SK-N-SH (cell line): ENCODE results near the gene PLCL2. TPM values are rescaled to one million over a fixed set of nuclear protein-coding genes. Genes with fewer than 3 reads are reported as not detected.
A peak's percentile ranks its signal among the peaks of the same experiment; 100 is the strongest.

Experiments
- CTCF ChIA-PET: fragments of 300-600, 350-600 bp; formaldehyde crosslinking; extraction: SDS; loops from one replicate; lab custom pipeline; 2021; lab: Yijun Ruan, JAX
- POLR2A ChIA-PET: fragments of 350-600 bp; sonication (Branson Sonifier 250); formaldehyde crosslinking; extraction: SDS; loops from one replicate; lab custom pipeline; 2020; ENCODE audit warnings: antibody characterized with exemption, inconsistent platforms; lab: Yijun Ruan, JAX
- DNase-seq: peaks from one replicate; pipeline ENCODE4 v3.0.0; 2012
- H2AFZ ChIP-seq: fragments of 200-600 bp; sonication (generic); 2 replicates; pipeline ENCODE4 v1.8.1; 2016; ENCODE audit warnings: antibody characterized with exemption, mild to moderate bottlenecking, low read depth
- H3F3A ChIP-seq: fragments of 200-600 bp; sonication (generic); replicated peaks from 2 replicates; pipeline ENCODE3; 2016; ENCODE audit warnings: antibody characterized with exemption, mild to moderate bottlenecking; ENCODE audit not compliant: insufficient read depth
- H3K27ac ChIP-seq, 2 experiments: fragments of 200-500 bp in 1 of 2; fragments of 200-600 bp in 1 of 2; sonication (Bioruptor generic) in 1 of 2; sonication (generic), shearing (Covaris generic) in 1 of 2; 2 replicates each; pipeline versions ENCODE4 v1.5.1 to v1.6.1; 2014 to 2016; ENCODE audit warnings: low read depth in 2 of 2, inconsistent platforms in 1 of 2, low read length in 1 of 2, mild to moderate bottlenecking in 1 of 2, mixed read lengths in 1 of 2
- H3K27me3 ChIP-seq: fragments of 200-600 bp; sonication (generic), shearing (Covaris generic); 2 replicates; pipeline ENCODE4 v1.6.1; 2016; ENCODE audit warnings: mixed run types; ENCODE audit not compliant: insufficient read depth
- H3K36me3 ChIP-seq, 2 experiments: fragments of 200-500 bp in 1 of 2; fragments of 200-600 bp in 1 of 2; sonication (Bioruptor generic) in 1 of 2; sonication (generic) in 1 of 2; replicated peaks in 1 of 2; 2 replicates each; pipeline versions ENCODE3 to v1.5.1; 2014 to 2016; ENCODE audit warnings: low read length in 1 of 2, mild to moderate bottlenecking in 1 of 2; ENCODE audit not compliant: insufficient read depth in 2 of 2, control insufficient read depth in 1 of 2
- H3K4me1 ChIP-seq, 2 experiments: fragments of 200-500 bp in 1 of 2; fragments of 200-600 bp in 1 of 2; sonication (Bioruptor generic) in 1 of 2; sonication (generic), shearing (Covaris generic) in 1 of 2; 2 replicates each; pipeline versions ENCODE4 v1.5.1 to v1.6.1; 2014 to 2016; ENCODE audit warnings: low read depth in 1 of 2, low read length in 1 of 2, mixed run types in 1 of 2; ENCODE audit not compliant: insufficient read depth in 2 of 2, control insufficient read depth in 1 of 2
- H3K4me2 ChIP-seq: fragments of 200-600 bp; sonication (generic), shearing (Covaris generic); 2 replicates; pipeline ENCODE4 v1.6.1; 2017; ENCODE audit warnings: mixed run types
- H3K4me3 ChIP-seq, 2 experiments: fragments of 200-500 bp in 1 of 2; fragments of 200-600 bp in 1 of 2; sonication (Bioruptor generic) in 1 of 2; sonication (generic), shearing (Covaris generic) in 1 of 2; 2 replicates each; pipeline versions ENCODE4 v1.5.1 to v1.8.1; 2014 to 2016; ENCODE audit warnings: low read depth in 2 of 2, inconsistent platforms in 1 of 2, low read length in 1 of 2, mild to moderate bottlenecking in 1 of 2, mixed read lengths in 1 of 2, moderate library complexity in 1 of 2
- H3K79me2 ChIP-seq: fragments of 200-600 bp; sonication (generic); 2 replicates; pipeline ENCODE4 v1.8.1; 2017; ENCODE audit warnings: mild to moderate bottlenecking; ENCODE audit not compliant: insufficient read depth
- H3K9ac ChIP-seq: fragments of 200-600 bp; sonication (generic); 2 replicates; pipeline ENCODE4 v1.6.1; 2017; ENCODE audit warnings: mixed run types
- H3K9me2 ChIP-seq: fragments of 200-600 bp; sonication (generic); 2 replicates; pipeline ENCODE4 v1.6.1; 2017; ENCODE audit warnings: mixed run types
- H3K9me3 ChIP-seq: fragments of 200-600 bp; sonication (generic); 2 replicates; pipeline ENCODE4 v1.6.1; 2017; ENCODE audit warnings: mixed run types, mild to moderate bottlenecking, moderate library complexity
- H4K20me1 ChIP-seq: fragments of 200-600 bp; sonication (generic); 2 replicates; pipeline ENCODE4 v1.6.1; 2017; ENCODE audit warnings: mild to moderate bottlenecking, mixed run types; ENCODE audit not compliant: insufficient read depth
- CHD2 ChIP-seq: fragments of 150-350 bp; IDR thresholded peaks from 2 replicates; pipeline ENCODE4 v1.6.1; 2018; ENCODE audit warnings: low read length; ENCODE audit not compliant: partially characterized antibody
- ELF1 ChIP-seq: IDR thresholded peaks from 2 replicates; pipeline ENCODE4 v1.4.0; 2012
- FOXJ3 ChIP-seq: sonication (generic); formaldehyde crosslinking; IDR thresholded peaks from 2 replicates; pipeline ENCODE4 v1.5.1; 2020; ENCODE audit warnings: mild to moderate bottlenecking, missing genetic modification reagents
- GABPA ChIP-seq: IDR thresholded peaks from 2 replicates; pipeline ENCODE4 v1.4.0; 2012; ENCODE audit warnings: low read depth, mild to moderate bottlenecking
- GATA2 ChIP-seq: sonication (generic); formaldehyde crosslinking; IDR thresholded peaks from 2 replicates; pipeline ENCODE4 v1.5.0; 2020; ENCODE audit warnings: mild to moderate bottlenecking, missing genetic modification reagents
- YY1 ChIP-seq: IDR thresholded peaks from 2 replicates; pipeline ENCODE4 v1.4.0; 2012; ENCODE audit warnings: low read depth, mild to moderate bottlenecking
- WGBS: methylation state at CpG from one replicate; pipeline ENCODE4 v1.1.6; 2017; ENCODE audit warnings: low lambda C conversion rate; 5-methylcytosine and 5-hydroxymethylcytosine counted together
- polyA plus RNA-seq, 3 experiments: library from polyadenylated mRNA; depleted of rRNA; stranded (reverse); fragments of >200 nt; gene quantifications; 2 replicates each; pipeline ENCODE4 v1.2.3, GENCODE V29; 2012
- TF ChIP-seq, protein P1 (sequence below): fragments of 200-600 bp; sonication (generic); IDR thresholded peaks from 2 replicates; pipeline ENCODE4 v1.6.1; 2017; ENCODE audit warnings: antibody characterized with exemption, mild to moderate bottlenecking, moderate library complexity
- TF ChIP-seq, protein P2 (sequence below): IDR thresholded peaks from 2 replicates; pipeline ENCODE4 v1.4.0; 2012; ENCODE audit warnings: low read depth
- TF ChIP-seq, protein P3 (sequence below): IDR thresholded peaks from 2 replicates; pipeline ENCODE4 v1.4.0; 2012; ENCODE audit warnings: low read depth, borderline replicate concordance

PLCL2 gene
- polyA plus RNA-seq (2012; rRNA removed) = 0.85 and 1.1 TPM in 2 replicates
- polyA plus RNA-seq (2012; cell fraction: cytosol; rRNA removed) = 1.3 TPM in 2 replicates
- polyA plus RNA-seq (2012; cell fraction: nucleus; rRNA removed) = 0.83 and 1.0 TPM in 2 replicates

DNA sequence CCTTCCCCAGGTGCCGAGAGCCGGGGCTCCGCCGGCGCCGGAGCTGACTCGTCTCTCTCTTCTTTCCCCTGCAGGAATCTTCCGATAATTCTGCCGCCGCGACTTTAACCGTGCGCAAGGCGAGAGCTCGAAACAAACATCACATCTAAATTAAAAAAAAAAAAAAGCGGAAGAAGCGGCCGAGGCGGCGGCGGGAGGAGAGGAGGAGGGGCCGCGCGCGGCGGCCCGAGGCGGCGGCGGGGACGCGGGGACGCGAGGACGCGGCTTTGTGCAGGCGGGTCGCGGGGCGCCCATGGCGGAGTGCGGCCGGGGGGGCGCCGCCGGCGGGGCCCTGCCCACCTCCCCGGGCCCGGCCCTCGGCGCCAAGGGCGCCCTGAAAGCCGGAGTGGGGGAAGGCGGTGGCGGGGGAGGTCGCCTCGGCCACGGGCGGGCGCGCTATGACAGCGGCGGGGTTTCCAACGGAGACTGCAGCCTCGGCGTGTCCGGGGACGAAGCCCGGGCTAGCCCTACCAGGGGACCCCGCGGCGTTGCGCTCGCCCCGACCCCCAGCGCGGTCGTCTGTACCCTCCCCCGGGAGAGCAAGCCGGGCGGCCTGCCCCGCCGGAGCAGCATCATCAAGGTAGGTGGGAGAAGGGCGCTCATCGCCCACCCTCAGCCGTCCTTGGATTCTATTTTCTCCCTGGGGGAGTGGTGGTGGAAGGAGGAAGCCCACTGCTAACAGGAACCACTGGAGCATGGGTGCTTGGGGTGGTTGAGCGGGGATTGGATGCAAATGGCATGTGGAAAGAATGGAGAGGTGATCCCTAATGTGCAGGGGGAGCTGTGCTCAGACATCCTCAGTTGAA is at the start of gene PLCL2:
Gene PLCL2 (plus strand): TSS at position 208 of the 845 bp plus-strand sequence. CDS start 85 bp downstream, at position 293.
- H3K27ac ChIP-seq = peak within 1 kb of the TSS in 1 of 2 experiments; percentile 69; a peak in 2 of 4 replicates
- peak within 1 kb of the TSS; percentile 64; the same call in 1 of the 2 replicates for H3K9ac ChIP-seq
- WGBS = under 1% methylated on average over 55 of the region's 87 CpGs
- H3F3A ChIP-seq = peaks cover 7% of the 10 kb centered on the region
- no peaks in the 10 kb centered on the region for H4K20me1 ChIP-seq
- no peaks in the 10 kb centered on the region for H3K9me3 ChIP-seq
- H3K79me2 ChIP-seq = peaks cover 5% of the 10 kb centered on the region
- peaks cover 0 to 6% of the 10 kb centered on the region in 2 experiments; a peak in 2 of 4 replicates for H3K4me1 ChIP-seq
- CTCF ChIA-PET = interaction anchor here (0.6 to 2.3 kb wide), 21 partner anchors 9 to 595 kb away, joined by 3 to 14 read pairs (median 5); no protein-coding TSS in a partner anchor
- H3K36me3 ChIP-seq = no peaks in the 10 kb centered on the region
- no peaks in the 10 kb centered on the region for H3K9me2 ChIP-seq
- DNase-seq = peak; percentile 88
- peak within 1 kb of the TSS; percentile 93 for H2AFZ ChIP-seq
- peak within 1 kb of the TSS; percentile 73 to 77 for H3K4me3 ChIP-seq
- POLR2A ChIA-PET = interaction anchor here (0.7 to 1.2 kb wide), 2 partner anchors 48 to 369 kb away, joined by 3 to 5 read pairs; no protein-coding TSS in a partner anchor
- H3K4me2 ChIP-seq = peak within 1 kb of the TSS; percentile 87
- TF ChIP-seq CHD2 (no peak), GABPA (no peak), FOXJ3 (CRISPR knock-in tag) (no peak), GATA2 (no peak), ELF1 (0 out of 2 replicates have a peak, but pooled peaks have one; percentile 25), YY1 (0 out of 2 replicates have a peak, but pooled peaks have one; percentile 5)
- TF ChIP-seq, protein P1, sequence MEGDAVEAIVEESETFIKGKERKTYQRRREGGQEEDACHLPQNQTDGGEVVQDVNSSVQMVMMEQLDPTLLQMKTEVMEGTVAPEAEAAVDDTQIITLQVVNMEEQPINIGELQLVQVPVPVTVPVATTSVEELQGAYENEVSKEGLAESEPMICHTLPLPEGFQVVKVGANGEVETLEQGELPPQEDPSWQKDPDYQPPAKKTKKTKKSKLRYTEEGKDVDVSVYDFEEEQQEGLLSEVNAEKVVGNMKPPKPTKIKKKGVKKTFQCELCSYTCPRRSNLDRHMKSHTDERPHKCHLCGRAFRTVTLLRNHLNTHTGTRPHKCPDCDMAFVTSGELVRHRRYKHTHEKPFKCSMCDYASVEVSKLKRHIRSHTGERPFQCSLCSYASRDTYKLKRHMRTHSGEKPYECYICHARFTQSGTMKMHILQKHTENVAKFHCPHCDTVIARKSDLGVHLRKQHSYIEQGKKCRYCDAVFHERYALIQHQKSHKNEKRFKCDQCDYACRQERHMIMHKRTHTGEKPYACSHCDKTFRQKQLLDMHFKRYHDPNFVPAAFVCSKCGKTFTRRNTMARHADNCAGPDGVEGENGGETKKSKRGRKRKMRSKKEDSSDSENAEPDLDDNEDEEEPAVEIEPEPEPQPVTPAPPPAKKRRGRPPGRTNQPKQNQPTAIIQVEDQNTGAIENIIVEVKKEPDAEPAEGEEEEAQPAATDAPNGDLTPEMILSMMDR = no peak
- TF ChIP-seq, protein P2, sequence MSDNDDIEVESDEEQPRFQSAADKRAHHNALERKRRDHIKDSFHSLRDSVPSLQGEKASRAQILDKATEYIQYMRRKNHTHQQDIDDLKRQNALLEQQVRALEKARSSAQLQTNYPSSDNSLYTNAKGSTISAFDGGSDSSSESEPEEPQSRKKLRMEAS = peak; percentile 16; the same call in 1 of the 2 replicates
- TF ChIP-seq, protein P3, sequence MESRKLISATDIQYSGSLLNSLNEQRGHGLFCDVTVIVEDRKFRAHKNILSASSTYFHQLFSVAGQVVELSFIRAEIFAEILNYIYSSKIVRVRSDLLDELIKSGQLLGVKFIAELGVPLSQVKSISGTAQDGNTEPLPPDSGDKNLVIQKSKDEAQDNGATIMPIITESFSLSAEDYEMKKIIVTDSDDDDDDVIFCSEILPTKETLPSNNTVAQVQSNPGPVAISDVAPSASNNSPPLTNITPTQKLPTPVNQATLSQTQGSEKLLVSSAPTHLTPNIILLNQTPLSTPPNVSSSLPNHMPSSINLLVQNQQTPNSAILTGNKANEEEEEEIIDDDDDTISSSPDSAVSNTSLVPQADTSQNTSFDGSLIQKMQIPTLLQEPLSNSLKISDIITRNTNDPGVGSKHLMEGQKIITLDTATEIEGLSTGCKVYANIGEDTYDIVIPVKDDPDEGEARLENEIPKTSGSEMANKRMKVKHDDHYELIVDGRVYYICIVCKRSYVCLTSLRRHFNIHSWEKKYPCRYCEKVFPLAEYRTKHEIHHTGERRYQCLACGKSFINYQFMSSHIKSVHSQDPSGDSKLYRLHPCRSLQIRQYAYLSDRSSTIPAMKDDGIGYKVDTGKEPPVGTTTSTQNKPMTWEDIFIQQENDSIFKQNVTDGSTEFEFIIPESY = no peak
- no peaks in the 10 kb centered on the region for H3K27me3 ChIP-seq
